Measurements from ENCODE around the gene SART1. TPM values are rescaled to one million over a fixed set of nuclear protein-coding genes. Genes with fewer than 3 reads are reported as not detected.

SART1 gene
- polyA plus RNA-seq, 1 donor (not counting 4 experiments of a cell fraction or from before 2014, with no cell fraction given) = 14.7 TPM

DNA sequence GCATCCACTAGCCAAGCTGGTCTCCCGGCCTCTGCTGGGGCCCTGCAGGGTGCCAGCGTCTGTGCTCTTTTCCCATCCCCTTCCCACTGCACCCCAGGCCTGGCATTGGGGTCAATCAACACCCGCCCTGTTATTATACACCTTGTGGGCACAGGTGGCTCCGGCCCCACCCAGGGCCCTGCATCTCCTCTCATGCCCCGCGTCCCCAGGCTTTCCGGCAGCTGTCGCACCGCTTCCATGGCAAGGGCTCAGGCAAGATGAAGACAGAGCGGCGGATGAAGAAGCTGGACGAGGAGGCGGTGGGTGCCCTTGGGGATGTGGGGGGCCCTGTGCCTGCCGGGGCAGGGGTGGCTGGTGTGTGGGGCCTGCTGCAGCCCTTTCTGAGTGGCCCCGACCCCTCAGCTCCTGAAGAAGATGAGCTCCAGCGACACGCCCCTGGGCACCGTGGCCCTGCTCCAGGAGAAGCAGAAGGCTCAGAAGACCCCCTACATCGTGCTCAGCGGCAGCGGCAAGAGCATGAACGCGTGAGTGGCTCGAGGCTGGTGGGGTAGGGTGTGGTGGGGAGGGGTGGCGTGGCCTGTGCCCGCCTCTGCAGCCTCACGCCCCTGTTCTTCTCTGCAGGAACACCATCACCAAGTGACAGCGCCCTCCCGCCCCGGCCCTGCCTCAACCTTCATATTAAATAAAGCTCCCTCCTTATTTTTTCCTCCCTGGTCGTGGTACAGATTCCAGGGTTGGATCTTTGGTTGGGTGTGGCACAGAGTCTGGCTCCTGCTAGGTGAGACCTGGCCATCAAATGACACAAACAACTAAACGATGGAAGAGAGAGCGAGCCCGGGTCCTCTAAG lies 17.1 kb downstream of the SART1 start:
- H3K27ac ChIP-seq (ENCODE audit: control insufficient read depth, insufficient read depth, low read length) = no peak overlapping the region
- no peaks in the 10 kb centered on the region for H3K9me3 ChIP-seq (ENCODE audit: control insufficient read depth, low read depth, low read length)
- FAIRE-seq (no peak), DNase-seq (ENCODE audit: low read depth, low spot score) (no peak)
- H3K9ac ChIP-seq (ENCODE audit: control insufficient read depth, extremely low read depth, insufficient read depth, low read length) = no peak overlapping the region
- H4K20me1 ChIP-seq (ENCODE audit: control insufficient read depth, extremely low read depth, insufficient read depth, low read length) = no peaks in the 10 kb centered on the region
- no peak overlapping the region for H3K4me2 ChIP-seq (ENCODE audit: control insufficient read depth, extremely low read depth, insufficient read depth, low read depth, low read length)
- no peaks in the 10 kb centered on the region for H3K79me2 ChIP-seq (ENCODE audit: control insufficient read depth, insufficient read depth, low read length)
- no peak overlapping the region for H2AFZ ChIP-seq (ENCODE audit: control insufficient read depth, low read length)
- peaks cover 21 to 27% of the 10 kb centered on the region in 2 experiments for H3K36me3 ChIP-seq (ENCODE audit: control insufficient read depth in 2 of 2, extremely low read depth in 1 of 2, insufficient read depth in 2 of 2, low read length in 2 of 2)
- H3K4me3 ChIP-seq (ENCODE audit: control insufficient read depth in 2 of 3, extremely low read depth in 1 of 3, insufficient read depth in 2 of 3, low read depth in 1 of 3, low read length in 3 of 3) = no peak overlapping the region
- dilution Hi-C loops (cut with MboI; ENCODE audit: extremely low pct_ligation_motif_present, low sequenced_read_pairs) = no loop called here
- TF ChIP-seq EZH2 (IDR thresholded peaks at IDR 0.05; ENCODE audit: low read length) = no peak
- H3K9me1 ChIP-seq (ENCODE audit: control insufficient read depth, extremely low read depth, insufficient read depth, low read length) = no peaks in the 10 kb centered on the region
- peaks cover 3% of the 10 kb centered on the region for H3K4me1 ChIP-seq (ENCODE audit: control insufficient read depth, extremely low read depth, insufficient read depth, low read length)
- H3K27me3 ChIP-seq (ENCODE audit: control insufficient read depth, extremely low read depth, insufficient read depth, low read length) = no peaks in the 10 kb centered on the region

DNA sequence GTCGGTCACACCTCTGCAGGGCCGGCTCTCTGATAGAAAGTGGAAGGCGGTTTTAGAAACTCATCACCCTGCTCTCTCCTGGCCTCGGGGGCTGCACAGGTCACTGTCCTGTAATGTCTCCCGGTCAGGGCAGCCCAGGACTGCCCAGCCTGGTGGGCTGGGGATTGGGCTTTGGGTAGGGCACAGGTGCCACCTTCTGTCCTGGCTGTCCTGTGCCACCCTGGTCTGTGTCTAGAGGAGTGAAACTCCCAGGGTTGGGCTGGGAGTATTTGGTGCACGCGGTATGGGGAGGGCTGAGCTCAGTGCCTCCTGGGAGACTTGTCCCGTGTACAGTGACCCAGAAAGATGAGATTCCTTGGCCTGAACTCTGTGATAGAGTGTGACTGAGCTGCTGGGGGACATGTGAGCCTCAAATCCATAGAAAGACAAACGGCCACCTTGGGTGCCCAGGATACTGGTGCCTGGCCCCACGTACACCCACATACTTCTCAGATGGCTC lies 17.8 kb downstream of the SART1 start:
- FAIRE-seq = no peak
- dilution Hi-C loops (cut with MboI; ENCODE audit: extremely low pct_ligation_motif_present, low sequenced_read_pairs) = no loop called here

More for the DNA sequence above, 17.8 kb downstream of the SART1 start:
- TF ChIP-seq, protein P1, sequence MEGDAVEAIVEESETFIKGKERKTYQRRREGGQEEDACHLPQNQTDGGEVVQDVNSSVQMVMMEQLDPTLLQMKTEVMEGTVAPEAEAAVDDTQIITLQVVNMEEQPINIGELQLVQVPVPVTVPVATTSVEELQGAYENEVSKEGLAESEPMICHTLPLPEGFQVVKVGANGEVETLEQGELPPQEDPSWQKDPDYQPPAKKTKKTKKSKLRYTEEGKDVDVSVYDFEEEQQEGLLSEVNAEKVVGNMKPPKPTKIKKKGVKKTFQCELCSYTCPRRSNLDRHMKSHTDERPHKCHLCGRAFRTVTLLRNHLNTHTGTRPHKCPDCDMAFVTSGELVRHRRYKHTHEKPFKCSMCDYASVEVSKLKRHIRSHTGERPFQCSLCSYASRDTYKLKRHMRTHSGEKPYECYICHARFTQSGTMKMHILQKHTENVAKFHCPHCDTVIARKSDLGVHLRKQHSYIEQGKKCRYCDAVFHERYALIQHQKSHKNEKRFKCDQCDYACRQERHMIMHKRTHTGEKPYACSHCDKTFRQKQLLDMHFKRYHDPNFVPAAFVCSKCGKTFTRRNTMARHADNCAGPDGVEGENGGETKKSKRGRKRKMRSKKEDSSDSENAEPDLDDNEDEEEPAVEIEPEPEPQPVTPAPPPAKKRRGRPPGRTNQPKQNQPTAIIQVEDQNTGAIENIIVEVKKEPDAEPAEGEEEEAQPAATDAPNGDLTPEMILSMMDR (optimal IDR thresholded peaks at IDR 0.05 in 1 of 3, IDR thresholded peaks at IDR 0.05 in 1 of 3, conservative IDR thresholded peaks at IDR 0.05 in 1 of 3; ENCODE audit: extremely low read depth in 1 of 3, insufficient read depth in 2 of 3, low read length in 3 of 3) = no peak
- TF ChIP-seq EZH2 (IDR thresholded peaks at IDR 0.05; ENCODE audit: low read length) = no peak
- H3K4me3 ChIP-seq (ENCODE audit: control insufficient read depth in 2 of 3, extremely low read depth in 1 of 3, insufficient read depth in 2 of 3, low read depth in 1 of 3, low read length in 3 of 3) = no peak overlapping the region
- H3K4me2 ChIP-seq (ENCODE audit: control insufficient read depth, extremely low read depth, insufficient read depth, low read depth, low read length) = no peak overlapping the region
- H4K20me1 ChIP-seq (ENCODE audit: control insufficient read depth, extremely low read depth, insufficient read depth, low read length) = no peaks in the 10 kb centered on the region
- H3K27ac ChIP-seq (ENCODE audit: control insufficient read depth, insufficient read depth, low read length) = no peak overlapping the region
- H3K9ac ChIP-seq (ENCODE audit: control insufficient read depth, extremely low read depth, insufficient read depth, low read length) = no peak overlapping the region
- no peak overlapping the region for H2AFZ ChIP-seq (ENCODE audit: control insufficient read depth, low read length)
- H3K9me3 ChIP-seq (ENCODE audit: control insufficient read depth, low read depth, low read length) = no peaks in the 10 kb centered on the region
- H3K27me3 ChIP-seq (ENCODE audit: control insufficient read depth, extremely low read depth, insufficient read depth, low read length) = no peaks in the 10 kb centered on the region
- DNase-seq (ENCODE audit: low read depth, low spot score) = no peak
- no peaks in the 10 kb centered on the region for H3K79me2 ChIP-seq (ENCODE audit: control insufficient read depth, insufficient read depth, low read length)
- peaks cover 21 to 27% of the 10 kb centered on the region in 2 experiments for H3K36me3 ChIP-seq (ENCODE audit: control insufficient read depth in 2 of 2, extremely low read depth in 1 of 2, insufficient read depth in 2 of 2, low read length in 2 of 2)
- no peaks in the 10 kb centered on the region for H3K9me1 ChIP-seq (ENCODE audit: control insufficient read depth, extremely low read depth, insufficient read depth, low read length)
- no peaks in the 10 kb centered on the region for H3K4me1 ChIP-seq (ENCODE audit: control insufficient read depth, extremely low read depth, insufficient read depth, low read length)
